Lung (tissue), 12 donors: ENCODE data around the gene MS4A4E. TPM values are rescaled to one million over a fixed set of nuclear protein-coding genes. Genes with fewer than 3 reads are reported as not detected.

ENCODE experiments used
- ATAC-seq: fragments of 200-7000 bp; cut with Tn5 transposase; one replicate; pipeline ENCODE4 v1.9.1; 2020; ENCODE audit warnings: moderate number of reproducible peaks; ENCODE audit not compliant: insufficient read depth, low FRiP score
- DNase-seq, 3 donors: peaks; one replicate each; pipeline ENCODE4 v3.0.0-alpha.2; 2013 to 2017
- H3K27ac ChIP-seq, 2 donors: one replicate each; pipeline ENCODE4 v1.5.1; 2013; ENCODE audit warnings: mild to moderate bottlenecking in 2 of 2, moderate library complexity in 2 of 2, control low read depth in 1 of 2, inconsistent platforms in 1 of 2, low read depth in 1 of 2, low read length in 1 of 2
- H3K27me3 ChIP-seq, 3 donors: one replicate each; pipeline ENCODE4 v1.5.1; 2013; ENCODE audit warnings: low read length in 2 of 3; ENCODE audit not compliant: control insufficient read depth in 3 of 3, insufficient read depth in 3 of 3
- H3K36me3 ChIP-seq, 4 donors: one replicate each; pipeline ENCODE4 v1.5.1; 2013; ENCODE audit warnings: low read length in 4 of 4, mild to moderate bottlenecking in 1 of 4, moderate library complexity in 1 of 4; ENCODE audit not compliant: control insufficient read depth in 4 of 4, insufficient read depth in 4 of 4
- H3K4me1 ChIP-seq, 5 donors: one replicate each; pipeline ENCODE4 v1.5.1; 2013; ENCODE audit warnings: low read length in 5 of 5, mild to moderate bottlenecking in 2 of 5, moderate library complexity in 1 of 5; ENCODE audit not compliant: control insufficient read depth in 5 of 5, insufficient read depth in 5 of 5
- H3K4me3 ChIP-seq: one replicate; pipeline ENCODE4 v1.5.1; 2013; ENCODE audit warnings: mild to moderate bottlenecking, control low read depth, moderate library complexity
- H3K9ac ChIP-seq, 2 donors: one replicate each; pipeline ENCODE4 v1.5.1; 2013; ENCODE audit warnings: low read length in 2 of 2, control low read depth in 1 of 2; ENCODE audit not compliant: insufficient read depth in 1 of 2
- H3K9me3 ChIP-seq, 4 donors: one replicate each; pipeline ENCODE4 v1.5.1; 2013; ENCODE audit warnings: low read length in 3 of 4, mild to moderate bottlenecking in 1 of 4, moderate library complexity in 1 of 4; ENCODE audit not compliant: control insufficient read depth in 4 of 4, insufficient read depth in 3 of 4
- CTCF ChIP-seq: IDR thresholded peaks from 2 replicates; pipeline ENCODE4 v1.5.1; 2012; ENCODE audit warnings: mild to moderate bottlenecking; ENCODE audit errors: control extremely low read depth, extremely low read depth
- WGBS, 2 donors: extraction: QIAGEN DNeasy Blood & Tissue Kit; methylation state at CpG; one replicate each; pipeline ENCODE4 v1.1.7; 2013; 5-methylcytosine and 5-hydroxymethylcytosine counted together
- polyA plus RNA-seq, 2 donors: library from polyadenylated mRNA; stranded (reverse); fragments of 200-250 nt; gene quantifications; one replicate each; pipeline ENCODE4 v1.2.1, GENCODE V29; 2013
- total RNA-seq, 2 donors: library from RNA; depleted of rRNA in 1 of 2; stranded (reverse); fragments of >200 nt in 1 of 2; gene quantifications; one replicate each; pipeline ENCODE4 v1.2.1, GENCODE V29; 2014 to 2021
- donor health status: control.
- donor health status: control.
- donor health status: Bipolar disorder and iron deficiency.
- donor health status: healthy.
- donor health status: DM: yes; HTN: yes; CAD: no.

The MS4A4E gene
- total and polyA plus RNA-seq, 4 donors: 0.33 to 3.9 (median 1.3) TPM

DNA sequence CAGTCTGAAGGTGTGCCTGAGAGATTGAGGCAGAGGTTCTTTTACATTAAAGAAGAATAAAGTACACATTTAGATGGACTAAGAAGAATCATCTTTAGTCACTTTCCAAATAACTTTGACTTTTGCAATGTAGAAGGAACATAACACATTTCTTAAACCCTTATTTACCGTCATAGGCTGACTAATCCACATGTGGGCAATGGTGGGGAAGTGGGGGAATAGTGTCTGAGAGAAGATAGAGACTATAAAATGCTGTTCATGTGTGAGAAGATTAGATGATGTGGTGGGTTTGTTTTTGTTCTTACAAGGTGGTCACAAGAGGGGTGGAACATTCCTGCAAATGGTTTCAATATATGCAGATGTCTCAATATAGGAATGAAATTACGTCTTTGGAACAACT, 39.3 kb upstream of the MS4A4E start:
- no peak for DNase-seq
- H3K9me3 ChIP-seq: no peaks in the 10 kb centered on the region
- no peak overlapping the region for H3K9ac ChIP-seq
- H3K27me3 ChIP-seq: no peaks in the 10 kb centered on the region
- H3K4me1 ChIP-seq: no peaks in the 10 kb centered on the region
- no peaks in the 10 kb centered on the region for H3K36me3 ChIP-seq
- peak overlapping the region in 1 of 2 donors; percentile 31 for H3K27ac ChIP-seq
- no peak overlapping the region for H3K4me3 ChIP-seq
- 70 to 80% methylated on average over 2 of the region's 2 CpGs for WGBS, 2 donors
- ATAC-seq: no peak
- no peak for TF ChIP-seq CTCF

DNA sequence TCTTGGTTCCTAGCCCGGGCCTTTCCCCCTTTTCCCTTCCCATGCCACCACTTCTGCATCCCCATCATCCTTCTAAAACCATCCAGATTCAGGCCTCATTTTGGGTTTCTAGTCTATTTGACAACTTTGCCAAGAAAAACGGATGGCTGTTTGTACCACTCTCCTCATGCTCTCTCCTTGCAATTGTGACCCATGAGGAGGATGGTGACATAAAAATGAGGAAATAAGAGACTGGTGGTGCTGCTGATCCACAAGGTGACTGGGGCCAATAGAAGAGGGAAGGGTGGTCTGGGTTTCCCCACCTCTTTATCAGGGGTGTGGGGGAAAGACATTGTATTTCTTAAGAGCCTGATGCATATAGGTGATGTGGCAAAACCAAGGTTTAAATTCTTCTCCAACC, 38.5 kb upstream of the MS4A4E start:
- Histone ChIP-seq H3K27me3 (no peaks in the 10 kb centered on the region), H3K36me3 (no peaks in the 10 kb centered on the region), H3K9me3 (no peaks in the 10 kb centered on the region), H3K4me1 (no peaks in the 10 kb centered on the region), H3K4me3 (no peak overlapping the region), H3K27ac (no peak overlapping the region), H3K9ac (no peak overlapping the region)
- ATAC-seq (no peak), DNase-seq (no peak)
- 38 to 63% methylated on average over 2 of the region's 2 CpGs for WGBS, 2 donors
- TF ChIP-seq CTCF: no peak

- H3K36me3 ChIP-seq: no peaks in the 10 kb centered on the region
- no peaks in the 10 kb centered on the region for H3K9me3 ChIP-seq
- H3K4me3 ChIP-seq: no peak within 1 kb of the TSS
- TF ChIP-seq CTCF: no peak
- peak; percentile 14 to 15 (median 14) for DNase-seq
- no peaks in the 10 kb centered on the region for H3K27me3 ChIP-seq
- H3K9ac ChIP-seq: no peak within 1 kb of the TSS
- WGBS, 2 donors: 34 to 64% methylated on average over 3 of the region's 3 CpGs
- no peaks in the 10 kb centered on the region for H3K4me1 ChIP-seq
- H3K27ac ChIP-seq: peak within 1 kb of the TSS in 1 of 2 donors; percentile 73
- ATAC-seq: peak; percentile 59
These were observed 37.5 kb upstream of the MS4A4E start, which contains the start of gene MS4A4A for GRCh38 chr11:60280412-60280811. Gene MS4A4A (plus strand): TSS chr11:60280666. CDS start chr11:60280676, 10 bp downstream.

- no peak overlapping the region for H3K27ac ChIP-seq
- DNase-seq: no peak
- no peaks in the 10 kb centered on the region for H3K27me3 ChIP-seq
- no peak for TF ChIP-seq CTCF
- H3K9me3 ChIP-seq: peaks cover 0 to 2% (median 0%) of the 10 kb centered on the region in 4 donors
- H3K4me1 ChIP-seq: no peaks in the 10 kb centered on the region
- ATAC-seq: no peak
- no peak overlapping the region for H3K9ac ChIP-seq
- no peak overlapping the region for H3K4me3 ChIP-seq
- no peaks in the 10 kb centered on the region for H3K36me3 ChIP-seq
These were observed 31.5 kb upstream of the MS4A4E start for GRCh38 chr11:60274416-60274815.
